ENCODE measurements around the gene TAS1R1.

TAS1R1 gene

DNA sequence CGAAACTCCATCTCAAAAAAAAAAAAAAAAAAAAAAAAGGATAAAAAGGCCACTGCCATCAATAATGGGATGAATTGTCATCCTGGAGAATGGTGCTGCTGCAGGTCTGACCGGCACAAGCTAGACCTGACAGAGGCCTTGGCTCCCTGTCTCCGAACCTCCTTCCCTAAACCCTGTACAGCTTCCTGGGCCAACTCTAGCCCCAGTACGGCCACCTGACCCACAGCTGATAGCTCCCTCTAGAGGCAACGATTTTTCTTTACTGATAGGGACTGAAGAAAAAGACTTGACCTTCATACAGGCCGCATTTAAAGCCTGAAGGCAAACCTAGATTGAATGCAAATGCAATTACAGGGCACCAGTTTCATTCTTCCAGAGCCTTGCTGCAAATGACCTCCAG, 31.5 kb upstream of the TAS1R1 start:
- TF ChIP-seq, protein P1, sequence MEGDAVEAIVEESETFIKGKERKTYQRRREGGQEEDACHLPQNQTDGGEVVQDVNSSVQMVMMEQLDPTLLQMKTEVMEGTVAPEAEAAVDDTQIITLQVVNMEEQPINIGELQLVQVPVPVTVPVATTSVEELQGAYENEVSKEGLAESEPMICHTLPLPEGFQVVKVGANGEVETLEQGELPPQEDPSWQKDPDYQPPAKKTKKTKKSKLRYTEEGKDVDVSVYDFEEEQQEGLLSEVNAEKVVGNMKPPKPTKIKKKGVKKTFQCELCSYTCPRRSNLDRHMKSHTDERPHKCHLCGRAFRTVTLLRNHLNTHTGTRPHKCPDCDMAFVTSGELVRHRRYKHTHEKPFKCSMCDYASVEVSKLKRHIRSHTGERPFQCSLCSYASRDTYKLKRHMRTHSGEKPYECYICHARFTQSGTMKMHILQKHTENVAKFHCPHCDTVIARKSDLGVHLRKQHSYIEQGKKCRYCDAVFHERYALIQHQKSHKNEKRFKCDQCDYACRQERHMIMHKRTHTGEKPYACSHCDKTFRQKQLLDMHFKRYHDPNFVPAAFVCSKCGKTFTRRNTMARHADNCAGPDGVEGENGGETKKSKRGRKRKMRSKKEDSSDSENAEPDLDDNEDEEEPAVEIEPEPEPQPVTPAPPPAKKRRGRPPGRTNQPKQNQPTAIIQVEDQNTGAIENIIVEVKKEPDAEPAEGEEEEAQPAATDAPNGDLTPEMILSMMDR (IDR thresholded peaks at IDR 0.05; ENCODE audit: insufficient read depth, low read length, poor library complexity, severe bottlenecking): peak; percentile 57
- DNase-seq (ENCODE audit: extremely low read depth, insufficient read length): no peak
- Histone ChIP-seq H3K27me3 (replicated peaks; ENCODE audit: control insufficient read depth, insufficient read depth, low read length) (no peaks in the 10 kb centered on the region), H3K36me3 (ENCODE audit: control insufficient read depth, insufficient read depth, low read length) (peaks cover 10% of the 10 kb centered on the region), H3K4me3 (replicated peaks; ENCODE audit: low read depth, low read length) (no peak overlapping the region)

DNA sequence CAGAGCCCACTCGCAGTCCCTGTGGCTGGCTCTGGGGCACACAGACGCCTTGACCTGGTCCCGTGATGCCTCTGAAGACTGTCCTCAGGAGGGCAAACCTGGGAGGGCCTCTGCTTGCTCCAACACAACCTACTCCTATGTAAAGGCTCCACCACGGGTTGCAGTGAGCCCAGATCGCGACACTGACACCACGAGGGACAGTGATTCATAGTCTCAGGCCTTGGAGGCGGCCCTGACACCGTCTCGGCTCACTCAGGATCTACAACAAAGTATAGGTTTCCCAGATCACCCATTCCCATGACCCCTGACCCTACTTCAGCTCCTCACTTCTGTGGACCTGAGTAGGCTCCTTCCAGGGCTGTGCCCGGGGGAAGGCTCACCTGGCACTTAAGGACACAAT, 28.8 kb upstream of the TAS1R1 start:
- TF ChIP-seq, protein P1 (IDR thresholded peaks at IDR 0.05; ENCODE audit: insufficient read depth, low read length, poor library complexity, severe bottlenecking): no peak
- Histone ChIP-seq H3K27me3 (replicated peaks; ENCODE audit: control insufficient read depth, insufficient read depth, low read length) (no peaks in the 10 kb centered on the region), H3K36me3 (ENCODE audit: control insufficient read depth, insufficient read depth, low read length) (peaks cover 17% of the 10 kb centered on the region), H3K4me3 (replicated peaks; ENCODE audit: low read depth, low read length) (no peak overlapping the region)
- no peak for DNase-seq (ENCODE audit: extremely low read depth, insufficient read length)

DNA sequence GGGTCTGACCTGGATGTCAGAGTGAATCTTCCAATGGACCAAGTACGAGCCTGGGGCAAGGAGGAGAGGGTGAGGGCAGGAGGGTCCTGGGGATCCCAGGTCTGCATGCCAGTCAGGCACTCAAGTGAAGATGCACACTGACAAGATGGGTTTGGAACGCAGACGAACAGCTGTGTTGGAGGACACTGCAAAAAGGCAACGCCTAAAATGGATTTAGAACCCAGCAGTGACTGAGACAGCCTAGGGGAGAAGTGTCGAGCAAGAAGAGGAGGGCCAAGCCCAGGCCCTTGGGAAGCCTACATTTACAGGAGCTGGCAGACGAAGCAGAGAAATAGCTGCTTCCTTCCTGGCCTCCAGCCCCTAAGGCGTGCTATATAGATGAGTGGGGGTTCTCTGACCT, 26.6 kb upstream of the TAS1R1 start:
- no peak for DNase-seq (ENCODE audit: extremely low read depth, insufficient read length)
- Histone ChIP-seq H3K36me3 (ENCODE audit: control insufficient read depth, insufficient read depth, low read length) (peaks cover 25% of the 10 kb centered on the region), H3K4me3 (replicated peaks; ENCODE audit: low read depth, low read length) (no peak overlapping the region), H3K27me3 (replicated peaks; ENCODE audit: control insufficient read depth, insufficient read depth, low read length) (no peaks in the 10 kb centered on the region)
- TF ChIP-seq, protein P1 (IDR thresholded peaks at IDR 0.05; ENCODE audit: insufficient read depth, low read length, poor library complexity, severe bottlenecking): no peak

DNA sequence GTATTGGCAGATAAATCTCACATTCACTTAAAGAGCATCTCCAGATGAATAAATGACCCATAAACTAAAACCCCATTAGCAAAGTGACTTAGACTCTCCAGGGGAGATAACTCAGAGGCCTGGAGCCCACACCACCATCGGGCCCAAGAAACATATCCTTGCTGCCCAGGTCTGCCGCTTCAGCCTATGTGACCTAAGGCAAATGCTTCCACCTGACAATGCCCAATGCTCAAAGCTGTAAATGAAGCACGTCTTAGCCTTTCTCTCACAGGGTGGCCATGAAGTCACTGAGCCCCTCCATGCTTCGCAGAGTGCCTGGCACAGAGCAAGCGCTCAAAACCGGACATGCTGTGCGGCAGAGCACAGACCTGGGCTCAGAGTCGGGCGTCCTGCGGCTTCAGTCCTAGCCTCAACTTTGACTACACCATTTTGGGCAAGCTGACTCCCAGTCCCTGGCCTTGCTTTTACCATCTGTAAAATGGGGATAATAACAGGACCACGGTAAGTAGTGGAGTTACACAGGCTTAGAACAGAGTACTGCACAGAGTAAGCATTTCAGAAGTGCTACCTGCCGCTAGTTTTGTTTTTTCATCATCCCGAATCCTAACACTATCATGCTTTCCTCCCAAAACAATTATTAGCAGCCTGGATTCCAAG, 24.5 kb upstream of the TAS1R1 start:
- Histone ChIP-seq H3K4me3 (replicated peaks; ENCODE audit: low read depth, low read length) (no peak overlapping the region), H3K36me3 (ENCODE audit: control insufficient read depth, insufficient read depth, low read length) (peaks cover 24% of the 10 kb centered on the region), H3K27me3 (replicated peaks; ENCODE audit: control insufficient read depth, insufficient read depth, low read length) (no peaks in the 10 kb centered on the region)
- DNase-seq (ENCODE audit: extremely low read depth, insufficient read length): no peak
- TF ChIP-seq, protein P1 (IDR thresholded peaks at IDR 0.05; ENCODE audit: insufficient read depth, low read length, poor library complexity, severe bottlenecking): no peak

DNA sequence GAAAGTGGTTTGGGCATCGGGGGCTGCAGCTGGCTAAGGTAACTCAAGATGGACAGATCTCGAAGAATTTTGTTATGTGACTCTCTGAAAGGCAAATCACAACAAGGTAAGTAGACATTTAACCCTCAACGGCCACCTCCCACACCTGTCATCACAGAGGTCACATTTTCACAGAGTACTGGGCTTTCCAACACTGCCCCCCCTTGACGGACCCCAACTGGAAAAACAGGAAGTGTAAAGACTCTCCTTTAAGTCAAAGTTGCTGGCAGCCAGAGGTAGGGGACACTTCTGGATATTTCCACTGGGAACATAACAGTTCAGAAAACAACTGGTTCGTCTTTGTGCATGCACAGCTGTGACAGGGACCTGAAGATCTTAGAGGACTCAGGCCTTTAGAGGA, 23.1 kb upstream of the TAS1R1 start:
- peaks cover 19% of the 10 kb centered on the region for H3K36me3 ChIP-seq (ENCODE audit: control insufficient read depth, insufficient read depth, low read length)
- H3K27me3 ChIP-seq (replicated peaks; ENCODE audit: control insufficient read depth, insufficient read depth, low read length): no peaks in the 10 kb centered on the region
- no peak overlapping the region for H3K4me3 ChIP-seq (replicated peaks; ENCODE audit: low read depth, low read length)
- TF ChIP-seq, protein P1 (IDR thresholded peaks at IDR 0.05; ENCODE audit: insufficient read depth, low read length, poor library complexity, severe bottlenecking): no peak
- DNase-seq (ENCODE audit: extremely low read depth, insufficient read length): no peak
